ENCODE results near the gene TMEM38B. TPM values are rescaled to one million over a fixed set of nuclear protein-coding genes. Genes with fewer than 3 reads are reported as not detected.

The TMEM38B gene
- total RNA-seq, 4 donors from 2014 or later = 4.5 to 20.1 (median 13.1) TPM

DNA sequence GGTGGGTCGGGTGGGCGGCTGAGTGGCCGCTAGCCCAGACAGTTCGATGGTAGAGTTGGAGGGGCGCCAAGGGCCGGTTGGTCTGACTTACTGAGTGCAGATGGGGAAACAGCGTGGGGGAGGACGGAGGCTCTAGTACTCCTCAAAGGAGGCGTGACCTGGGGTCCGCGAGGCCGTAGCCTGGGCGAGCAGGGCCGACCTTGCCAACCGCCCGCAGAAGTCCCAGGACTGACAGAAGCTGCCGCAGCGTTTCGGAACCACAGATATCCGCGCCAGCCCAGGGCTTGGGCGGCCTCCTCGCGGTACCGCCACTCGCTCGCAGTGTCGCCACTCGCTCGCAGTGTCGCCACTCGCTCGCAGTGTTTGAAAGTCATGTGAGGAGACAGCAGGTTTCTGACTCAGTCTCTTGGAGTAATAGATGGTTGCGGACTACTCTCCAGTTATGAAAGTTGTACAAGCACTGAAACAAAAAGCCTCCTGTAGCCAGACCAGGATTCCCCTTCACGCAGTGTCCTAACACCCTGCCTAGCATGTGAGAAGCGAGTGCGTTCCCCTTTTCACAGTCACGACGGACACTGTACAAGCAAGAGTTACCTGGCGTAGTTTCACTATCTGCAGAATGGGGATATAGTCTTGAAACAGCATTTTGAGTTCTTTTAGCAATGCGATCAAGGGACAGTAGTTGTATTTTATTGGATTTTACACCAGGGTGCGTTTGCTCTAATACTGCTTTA lies 674 bp downstream of the TMEM38B start:
- ATAC-seq (ENCODE audit: low FRiP score) (peak; percentile 89), DNase-seq (ENCODE audit: low spot score) (peak; percentile 84)
- TF ChIP-seq, protein P1, sequence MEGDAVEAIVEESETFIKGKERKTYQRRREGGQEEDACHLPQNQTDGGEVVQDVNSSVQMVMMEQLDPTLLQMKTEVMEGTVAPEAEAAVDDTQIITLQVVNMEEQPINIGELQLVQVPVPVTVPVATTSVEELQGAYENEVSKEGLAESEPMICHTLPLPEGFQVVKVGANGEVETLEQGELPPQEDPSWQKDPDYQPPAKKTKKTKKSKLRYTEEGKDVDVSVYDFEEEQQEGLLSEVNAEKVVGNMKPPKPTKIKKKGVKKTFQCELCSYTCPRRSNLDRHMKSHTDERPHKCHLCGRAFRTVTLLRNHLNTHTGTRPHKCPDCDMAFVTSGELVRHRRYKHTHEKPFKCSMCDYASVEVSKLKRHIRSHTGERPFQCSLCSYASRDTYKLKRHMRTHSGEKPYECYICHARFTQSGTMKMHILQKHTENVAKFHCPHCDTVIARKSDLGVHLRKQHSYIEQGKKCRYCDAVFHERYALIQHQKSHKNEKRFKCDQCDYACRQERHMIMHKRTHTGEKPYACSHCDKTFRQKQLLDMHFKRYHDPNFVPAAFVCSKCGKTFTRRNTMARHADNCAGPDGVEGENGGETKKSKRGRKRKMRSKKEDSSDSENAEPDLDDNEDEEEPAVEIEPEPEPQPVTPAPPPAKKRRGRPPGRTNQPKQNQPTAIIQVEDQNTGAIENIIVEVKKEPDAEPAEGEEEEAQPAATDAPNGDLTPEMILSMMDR (IDR thresholded peaks at IDR 0.05) = no peak

- ATAC-seq (ENCODE audit: low FRiP score) (no peak), DNase-seq (ENCODE audit: low spot score) (no peak)
- TF ChIP-seq, protein P1 (IDR thresholded peaks at IDR 0.05) = no peak
These were observed 2.0 kb downstream of the TMEM38B start for GRCh38 chr9:105696219-105696793.

DNA sequence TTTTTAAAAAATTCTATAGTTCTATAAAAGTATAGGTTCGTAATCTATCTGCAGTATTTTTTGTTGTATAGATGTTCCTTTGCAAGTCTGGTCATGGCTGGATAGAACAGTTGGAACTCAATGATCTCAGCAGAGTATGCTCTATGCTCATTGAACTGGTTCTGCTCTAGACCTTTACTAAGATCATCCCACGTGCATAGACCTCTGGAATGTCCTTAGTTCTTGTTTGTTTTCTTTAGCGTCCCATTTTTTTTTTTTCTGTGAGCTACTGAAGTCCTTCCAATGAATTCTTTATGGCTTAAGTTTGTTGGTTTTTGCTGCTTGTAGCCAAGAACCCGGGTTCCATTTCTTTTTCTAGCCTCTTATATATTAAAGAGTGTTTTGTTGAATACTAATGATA lies 3.5 kb downstream of the TMEM38B start:
- ATAC-seq (ENCODE audit: low FRiP score) (no peak), DNase-seq (ENCODE audit: low spot score) (no peak)
- TF ChIP-seq, protein P1 (IDR thresholded peaks at IDR 0.05) = no peak

DNA sequence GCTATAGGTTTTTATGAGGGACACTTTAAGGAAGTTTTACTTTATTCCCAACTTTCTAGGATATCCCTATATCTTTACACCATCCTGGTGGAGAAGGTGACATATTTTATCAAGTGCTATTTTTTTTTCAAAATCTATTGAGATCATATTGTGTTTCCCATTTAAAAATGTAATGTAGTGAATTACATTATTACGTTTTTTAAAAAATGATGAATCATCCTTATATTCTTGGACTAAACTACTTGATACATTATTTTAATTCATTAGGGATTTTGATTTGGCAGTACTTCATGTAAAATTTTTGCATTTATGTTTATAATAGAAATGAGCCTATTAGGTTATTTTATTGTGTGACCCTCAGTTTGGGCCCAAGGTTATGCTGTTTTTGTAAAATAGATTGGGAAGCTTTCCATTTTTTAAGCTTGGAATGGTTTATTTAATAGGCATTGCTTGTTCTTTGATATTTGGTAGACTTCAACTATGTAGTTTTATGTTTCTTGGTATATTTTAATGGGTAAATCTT lies 4.1 kb downstream of the TMEM38B start:
- TF ChIP-seq, protein P1 (IDR thresholded peaks at IDR 0.05) = no peak
- no peak for ATAC-seq (ENCODE audit: low FRiP score)

DNA sequence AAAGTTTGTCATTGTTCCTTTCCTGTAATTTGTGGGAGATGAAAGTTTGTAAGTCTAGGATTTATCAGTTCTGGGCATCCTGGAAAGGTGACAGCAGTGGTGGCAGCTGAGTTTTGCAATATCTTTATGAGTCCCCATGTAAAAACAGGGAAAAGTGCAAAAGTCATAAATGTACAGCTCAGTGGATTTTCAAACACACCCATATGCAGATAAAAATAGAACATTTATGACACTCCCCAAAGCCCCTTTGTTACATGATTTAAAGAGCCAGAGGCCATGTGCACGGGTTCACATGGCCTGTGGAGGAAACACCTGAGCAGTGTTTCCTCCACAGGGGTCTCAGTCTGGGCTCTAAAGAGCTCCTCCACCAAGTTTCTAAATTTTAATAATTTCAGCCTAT lies 6.3 kb downstream of the TMEM38B start:
- ATAC-seq (ENCODE audit: low FRiP score) = no peak
- TF ChIP-seq, protein P1 (IDR thresholded peaks at IDR 0.05) = no peak

More for the DNA sequence above, 4.1 kb downstream of the TMEM38B start:
- DNase-seq (ENCODE audit: low spot score) = no peak

GRCh38 chr9:105701145-105701544 lies 6.8 kb downstream of the TMEM38B start:
- DNase-seq (ENCODE audit: low spot score) (no peak), ATAC-seq (ENCODE audit: low FRiP score) (no peak)
- TF ChIP-seq, protein P1 (IDR thresholded peaks at IDR 0.05) = no peak

More for the DNA sequence above, 6.3 kb downstream of the TMEM38B start:
- no peak for DNase-seq (ENCODE audit: low spot score)
